ENCODE data around the gene RPS28.

DNA sequence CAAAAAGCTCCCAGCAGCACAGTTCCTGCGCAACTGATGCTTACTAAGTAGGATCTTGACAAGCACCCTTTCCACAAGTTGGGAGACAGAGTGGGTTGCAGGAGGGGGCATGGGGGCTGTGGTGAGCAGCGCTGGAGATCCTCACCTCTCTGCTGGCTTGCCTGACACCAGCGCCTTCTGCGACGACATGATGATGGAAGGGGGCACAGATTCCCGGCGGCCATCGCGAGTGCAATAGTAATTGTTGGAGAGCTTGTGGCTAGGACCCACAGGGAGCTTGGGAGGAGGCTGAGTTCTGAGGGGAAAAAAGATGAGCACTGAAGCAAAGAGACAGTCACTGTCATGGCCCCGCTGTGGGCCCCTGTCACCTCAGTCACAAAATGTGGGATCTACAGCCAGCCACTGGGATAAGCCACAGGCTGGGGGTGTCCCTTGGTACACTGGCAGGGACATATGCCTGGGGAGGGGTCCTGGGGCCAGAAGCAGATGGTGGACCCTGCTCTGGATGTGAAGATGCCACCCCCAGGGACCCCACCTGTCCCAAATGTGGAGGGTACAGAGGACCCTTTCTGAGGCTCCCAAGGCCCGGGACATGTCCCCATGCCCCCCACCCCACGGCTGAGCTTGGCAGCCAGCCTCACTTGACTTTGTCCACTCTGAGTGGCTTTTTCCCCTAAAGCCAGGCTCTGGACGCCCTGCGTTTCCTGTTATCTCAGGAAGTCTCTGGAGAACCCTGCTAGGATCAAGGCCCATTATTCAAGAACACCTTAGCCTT, 4.8 kb upstream of the RPS28 start:
- TF ChIP-seq, protein P1, sequence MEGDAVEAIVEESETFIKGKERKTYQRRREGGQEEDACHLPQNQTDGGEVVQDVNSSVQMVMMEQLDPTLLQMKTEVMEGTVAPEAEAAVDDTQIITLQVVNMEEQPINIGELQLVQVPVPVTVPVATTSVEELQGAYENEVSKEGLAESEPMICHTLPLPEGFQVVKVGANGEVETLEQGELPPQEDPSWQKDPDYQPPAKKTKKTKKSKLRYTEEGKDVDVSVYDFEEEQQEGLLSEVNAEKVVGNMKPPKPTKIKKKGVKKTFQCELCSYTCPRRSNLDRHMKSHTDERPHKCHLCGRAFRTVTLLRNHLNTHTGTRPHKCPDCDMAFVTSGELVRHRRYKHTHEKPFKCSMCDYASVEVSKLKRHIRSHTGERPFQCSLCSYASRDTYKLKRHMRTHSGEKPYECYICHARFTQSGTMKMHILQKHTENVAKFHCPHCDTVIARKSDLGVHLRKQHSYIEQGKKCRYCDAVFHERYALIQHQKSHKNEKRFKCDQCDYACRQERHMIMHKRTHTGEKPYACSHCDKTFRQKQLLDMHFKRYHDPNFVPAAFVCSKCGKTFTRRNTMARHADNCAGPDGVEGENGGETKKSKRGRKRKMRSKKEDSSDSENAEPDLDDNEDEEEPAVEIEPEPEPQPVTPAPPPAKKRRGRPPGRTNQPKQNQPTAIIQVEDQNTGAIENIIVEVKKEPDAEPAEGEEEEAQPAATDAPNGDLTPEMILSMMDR (optimal IDR thresholded peaks at IDR 0.05 in 1 of 3, IDR thresholded peaks at IDR 0.05 in 1 of 3, conservative IDR thresholded peaks at IDR 0.05 in 1 of 3; ENCODE audit: extremely low read depth in 1 of 3, insufficient read depth in 2 of 3, low read length in 3 of 3): no peak
- no peak for TF ChIP-seq EZH2 (IDR thresholded peaks at IDR 0.05; ENCODE audit: low read length)
